ENCODE data around the gene CALCOCO1. TPM values are rescaled to one million over a fixed set of nuclear protein-coding genes. Genes with fewer than 3 reads are reported as not detected.

Gene CALCOCO1
- total and polyA plus RNA-seq, 9 of the 15 experiments (the other 6 are each of a cell fraction or from before 2014, with no cell fraction given) = 1.9 to 31.8 (median 11.0) TPM

- TF ChIP-seq ZBTB12 (CRISPR knock-in tag; IDR thresholded peaks at IDR 0.05) (no peak), ZNF133 (CRISPR knock-in tag; IDR thresholded peaks at IDR 0.05) (no peak), ETV5 (CRISPR knock-in tag; IDR thresholded peaks at IDR 0.05; ENCODE audit: low read depth) (no peak), HNRNPK (IDR thresholded peaks at IDR 0.05; ENCODE audit: low read depth, low read length, poor library complexity, severe bottlenecking) (no peak), RHOXF2B (CRISPR knock-in tag; conservative IDR thresholded peaks at IDR 0.05) (no peak), CREB3L1 (IDR thresholded peaks at IDR 0.05; ENCODE audit: borderline replicate concordance, low read depth) (no peak), CUX1 (CRISPR knock-in tag; IDR thresholded peaks at IDR 0.05) (no peak), TEAD1 (CRISPR knock-in tag; IDR thresholded peaks at IDR 0.05) (no peak)
Observed at GRCh38 chr12:53766881-53767280, 39.6 kb upstream of the CALCOCO1 start (continued).
